Inflammatory macrophage treated with lipopolysaccharide for 4 hours (primary cell): ENCODE data around the gene BCL11A.
A peak's percentile ranks its signal among the peaks of the same experiment; 100 is the strongest.
"Not testable (repeated sequence)": the region's sequence is repeated elsewhere in the genome, so short reads cannot be mapped to it uniquely, and the experiment has no call there.

Source experiments
- DNase-seq: peaks from one replicate; pipeline ENCODE4 v3.0.0-alpha.2; 2020

Gene BCL11A

GRCh38 chr2:60422826-60423483, 130.5 kb downstream of the BCL11A start:
- DNase-seq, result no peak

- DNase-seq, result not testable (repeated sequence)
These were observed 136.2 kb downstream of the BCL11A start for GRCh38 chr2:60417210-60417609.

GRCh38 chr2:60416221-60417008, 137.0 kb downstream of the BCL11A start:
- DNase-seq, result peak; percentile 87

GRCh38 chr2:60415814-60416213, 137.6 kb downstream of the BCL11A start:
- DNase-seq, result no peak

GRCh38 chr2:60414495-60415138, 138.8 kb downstream of the BCL11A start:
- DNase-seq, result peak; percentile 39

GRCh38 chr2:60413814-60414168, 139.7 kb downstream of the BCL11A start:
- no peak for DNase-seq

- no peak for DNase-seq
These were observed 140.2 kb downstream of the BCL11A start for GRCh38 chr2:60413069-60413813.

GRCh38 chr2:60412620-60413019, 140.8 kb downstream of the BCL11A start:
- DNase-seq, result no peak

- no peak for DNase-seq
These were observed 141.4 kb downstream of the BCL11A start for GRCh38 chr2:60412027-60412426.

- DNase-seq, result no peak
These were observed 142.2 kb downstream of the BCL11A start for GRCh38 chr2:60411295-60411694.

- DNase-seq, result no peak
These were observed 142.9 kb downstream of the BCL11A start for GRCh38 chr2:60410456-60411146.

- no peak for DNase-seq
These were observed 144.0 kb downstream of the BCL11A start for GRCh38 chr2:60409531-60409871.

- DNase-seq, result no peak
These were observed 144.5 kb downstream of the BCL11A start for GRCh38 chr2:60408811-60409530.

- DNase-seq, result no peak
These were observed 145.2 kb downstream of the BCL11A start for GRCh38 chr2:60408207-60408606.

GRCh38 chr2:60407398-60407797, 146.1 kb downstream of the BCL11A start:
- DNase-seq, result no peak

- no peak for DNase-seq
These were observed 147.3 kb downstream of the BCL11A start for GRCh38 chr2:60406192-60406591.

GRCh38 chr2:60405271-60405919, 148.1 kb downstream of the BCL11A start:
- no peak for DNase-seq
